Measurements from ENCODE around the gene PEX5L.

DNA sequence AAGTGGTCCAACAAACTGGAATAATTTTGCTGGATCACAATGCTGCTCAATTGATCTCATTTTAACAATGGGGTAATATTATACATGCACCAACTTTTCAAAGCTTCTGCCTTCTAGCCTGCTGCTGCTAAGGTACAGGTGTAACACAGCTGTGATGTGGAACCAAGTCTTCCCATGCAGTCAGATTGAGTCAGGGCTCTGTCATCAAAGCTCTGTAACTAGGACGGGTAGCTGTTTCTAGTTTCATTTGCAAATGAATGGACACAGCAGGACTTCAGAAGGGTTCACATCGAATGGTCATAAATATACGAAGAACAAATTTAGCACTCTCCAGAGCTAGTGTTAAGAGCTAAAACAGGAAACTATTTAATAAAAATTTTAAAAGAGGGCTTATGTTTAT lies 194.7 kb downstream of the PEX5L start:
- TF ChIP-seq EP300 (IDR thresholded peaks at IDR 0.05; ENCODE audit: borderline replicate concordance) (no peak), YY1 (IDR thresholded peaks at IDR 0.05; ENCODE audit: low read depth) (no peak)
- TF ChIP-seq, protein P1, sequence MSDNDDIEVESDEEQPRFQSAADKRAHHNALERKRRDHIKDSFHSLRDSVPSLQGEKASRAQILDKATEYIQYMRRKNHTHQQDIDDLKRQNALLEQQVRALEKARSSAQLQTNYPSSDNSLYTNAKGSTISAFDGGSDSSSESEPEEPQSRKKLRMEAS (IDR thresholded peaks at IDR 0.05): no peak
